Measurements from ENCODE around the gene KDM7A.

- no peak for TF ChIP-seq CTCF (IDR thresholded peaks at IDR 0.05)
- TF ChIP-seq POLR2A (IDR thresholded peaks at IDR 0.05; ENCODE audit: low read length) = no peak
- no peak for TF ChIP-seq RAD21 (conservative IDR thresholded peaks at IDR 0.05 in 1 of 2, IDR thresholded peaks at IDR 0.05 in 1 of 2)
- TF ChIP-seq MAFK (IDR thresholded peaks at IDR 0.05; ENCODE audit: partially characterized antibody) = no peak
- TF ChIP-seq RCOR1 (IDR thresholded peaks at IDR 0.05; ENCODE audit: low read depth, low read length) = no peak
- no peak for TF ChIP-seq FOSL2 (IDR thresholded peaks at IDR 0.05)
- no peak for TF ChIP-seq FOSL2 (CRISPR knock-in tag; IDR thresholded peaks at IDR 0.05)
- TF ChIP-seq TFCP2L1 (CRISPR knock-in tag; IDR thresholded peaks at IDR 0.05) = no peak
- no peak for TF ChIP-seq HOXA7 (CRISPR knock-in tag; IDR thresholded peaks at IDR 0.05)
- no peak for TF ChIP-seq USF2 (IDR thresholded peaks at IDR 0.05)
- TF ChIP-seq RFX5 (IDR thresholded peaks at IDR 0.05) = no peak
- TF ChIP-seq REST (IDR thresholded peaks at IDR 0.05) = no peak
- TF ChIP-seq MAX (IDR thresholded peaks at IDR 0.05) = no peak
These were observed 106.2 kb downstream of the KDM7A start for GRCh38 chr7:140070546-140070945.

Measured in A549 (cell line).